Gastroesophageal sphincter (tissue), 4 donors: ENCODE data around the gene ABTB2. TPM values are rescaled to one million over a fixed set of nuclear protein-coding genes. Genes with fewer than 3 reads are reported as not detected.

Experiments used
- ATAC-seq: fragments of 150-250 bp; one replicate; pipeline ENCODE4 v1.9.1; 2016; ENCODE audit warnings: mild to moderate bottlenecking, moderate library complexity
- H3K27ac ChIP-seq, 4 donors: fragments of 200-600 bp; sonication (generic) in 3 of 4; 1 replicate in 3 of 4; 2 replicates in 1 of 4; pipeline ENCODE4 v1.5.1; 2016 to 2019
- H3K27me3 ChIP-seq: fragments of 200-600 bp; sonication (generic); one replicate; pipeline ENCODE4 v1.5.1; 2019
- H3K36me3 ChIP-seq, 2 donors: fragments of 200-600 bp; sonication (generic); one replicate each; pipeline ENCODE4 v1.5.1; 2019; ENCODE audit warnings: control low read depth in 1 of 2
- H3K4me1 ChIP-seq, 3 donors: fragments of 200-600 bp; sonication (generic); 1 replicate in 2 of 3; 2 replicates in 1 of 3; pipeline ENCODE4 v1.5.1; 2016 to 2019; ENCODE audit warnings: control low read depth in 2 of 3
- H3K4me3 ChIP-seq, 2 donors: fragments of 200-600 bp; sonication (generic); one replicate each; pipeline ENCODE4 v1.5.1; 2019; ENCODE audit warnings: mild to moderate bottlenecking in 1 of 2, moderate library complexity in 1 of 2
- H3K9me3 ChIP-seq, 3 donors: fragments of 200-600 bp; sonication (generic); one replicate each; pipeline ENCODE4 v1.5.1; 2017 to 2019; ENCODE audit warnings: control low read depth in 2 of 3
- CTCF ChIP-seq, 4 experiments: fragments of 200-600 bp in 2 of 4; fragments of 450-650 bp in 2 of 4; sonication (generic) in 1 of 4; IDR thresholded peaks; one replicate each; pipeline ENCODE4 v1.5.1; 2017 to 2019; ENCODE audit warnings: antibody characterized with exemption in 4 of 4, mild to moderate bottlenecking in 2 of 4, moderate library complexity in 2 of 4
- EP300 ChIP-seq: sonication (generic); formaldehyde crosslinking; IDR thresholded peaks from one replicate; pipeline ENCODE4 v1.6.1; 2017; ENCODE audit warnings: antibody characterized with exemption, mild to moderate bottlenecking
- POLR2A ChIP-seq, 2 donors: fragments of 450-650 bp; IDR thresholded peaks; one replicate each; pipeline ENCODE4 v1.6.1; 2017; ENCODE audit warnings: antibody characterized with exemption in 2 of 2, mild to moderate bottlenecking in 2 of 2, moderate library complexity in 1 of 2
- POLR2AphosphoS5 ChIP-seq: sonication (generic); formaldehyde crosslinking; IDR thresholded peaks from one replicate; pipeline ENCODE4 v1.6.1; 2017; ENCODE audit warnings: antibody characterized with exemption
- WGBS, 2 donors: methylation state at CpG; one replicate each; pipeline ENCODE4 v1.1.5; 2018; ENCODE audit warnings: low coverage in 1 of 2; 5-methylcytosine and 5-hydroxymethylcytosine counted together
- total RNA-seq, 4 donors: library from RNA; depleted of rRNA; stranded (reverse); fragments of >200 nt; gene quantifications; one replicate each; pipeline ENCODE4 v1.1.0, GENCODE V29; 2016

The ABTB2 gene
- total RNA-seq, 4 donors from 2014 or later = 4.1 to 11.0 (median 7.5) TPM

GRCh38 chr11:34308049-34308912 lies 49.5 kb downstream of the ABTB2 start:
- 80 to 94% methylated on average over 6 to 7 of the region's 7 CpGs for WGBS, 2 donors

GRCh38 chr11:34305780-34306179 lies 52.0 kb downstream of the ABTB2 start:
- TF ChIP-seq POLR2AphosphoS5 (no peak), EP300 (no peak), CTCF (IDR thresholded peaks at IDR 0.05) (no peak), POLR2A (IDR thresholded peaks at IDR 0.05) (no peak)
- ATAC-seq = no peak
- Histone ChIP-seq H3K36me3 (no peaks in the 10 kb centered on the region), H3K27me3 (no peaks in the 10 kb centered on the region), H3K9me3 (no peaks in the 10 kb centered on the region), H3K4me3 (no peak overlapping the region), H3K4me1 (peaks cover 0 to 10% (median under 1%) of the 10 kb centered on the region in 3 donors), H3K27ac (no peak overlapping the region)
- WGBS, 2 donors = 71 to 84% methylated on average over 1 of the region's 1 CpG

More at GRCh38 chr11:34308049-34308912, 49.5 kb downstream of the ABTB2 start:
- no peak for TF ChIP-seq POLR2AphosphoS5
- no peak for TF ChIP-seq POLR2A (IDR thresholded peaks at IDR 0.05)
- TF ChIP-seq EP300 = no peak
- no peak for TF ChIP-seq CTCF (IDR thresholded peaks at IDR 0.05)
- Histone ChIP-seq H3K36me3 (no peaks in the 10 kb centered on the region), H3K27ac (no peak overlapping the region), H3K27me3 (no peaks in the 10 kb centered on the region), H3K4me1 (peaks cover 0 to 33% (median 3%) of the 10 kb centered on the region in 3 donors), H3K4me3 (no peak overlapping the region), H3K9me3 (no peaks in the 10 kb centered on the region)
- no peak for ATAC-seq

DNA sequence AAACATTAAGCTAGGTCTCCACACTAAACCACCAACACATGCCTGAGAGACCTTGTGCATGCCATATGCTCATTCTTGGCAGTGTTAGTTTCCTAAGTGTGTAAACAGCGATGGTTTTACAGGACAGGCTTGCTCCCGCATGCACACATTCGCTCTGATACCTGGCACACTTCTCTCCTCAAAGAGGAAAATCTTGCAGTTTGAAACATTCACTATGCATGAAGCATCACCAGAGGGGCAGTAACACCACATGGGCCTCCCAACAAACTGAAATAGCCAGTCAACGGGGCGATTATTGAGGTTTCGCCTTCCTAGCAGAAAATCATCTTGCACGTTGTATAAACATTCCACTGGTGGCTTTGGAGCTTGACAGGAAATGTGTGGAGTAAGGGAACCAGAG lies 52.6 kb downstream of the ABTB2 start:
- TF ChIP-seq POLR2A (IDR thresholded peaks at IDR 0.05) = no peak
- no peak for TF ChIP-seq CTCF (IDR thresholded peaks at IDR 0.05)
- TF ChIP-seq EP300 = no peak
- TF ChIP-seq POLR2AphosphoS5 = no peak
- ATAC-seq = no peak
- no peaks in the 10 kb centered on the region for H3K36me3 ChIP-seq
- H3K27me3 ChIP-seq = no peaks in the 10 kb centered on the region
- no peak overlapping the region for H3K4me3 ChIP-seq
- no peaks in the 10 kb centered on the region for H3K9me3 ChIP-seq
- WGBS, 2 donors = 89 to 90% methylated on average over 4 to 7 of the region's 7 CpGs
- no peak overlapping the region for H3K27ac ChIP-seq
- H3K4me1 ChIP-seq = peaks cover 0 to 4% (median 0%) of the 10 kb centered on the region in 3 donors

DNA sequence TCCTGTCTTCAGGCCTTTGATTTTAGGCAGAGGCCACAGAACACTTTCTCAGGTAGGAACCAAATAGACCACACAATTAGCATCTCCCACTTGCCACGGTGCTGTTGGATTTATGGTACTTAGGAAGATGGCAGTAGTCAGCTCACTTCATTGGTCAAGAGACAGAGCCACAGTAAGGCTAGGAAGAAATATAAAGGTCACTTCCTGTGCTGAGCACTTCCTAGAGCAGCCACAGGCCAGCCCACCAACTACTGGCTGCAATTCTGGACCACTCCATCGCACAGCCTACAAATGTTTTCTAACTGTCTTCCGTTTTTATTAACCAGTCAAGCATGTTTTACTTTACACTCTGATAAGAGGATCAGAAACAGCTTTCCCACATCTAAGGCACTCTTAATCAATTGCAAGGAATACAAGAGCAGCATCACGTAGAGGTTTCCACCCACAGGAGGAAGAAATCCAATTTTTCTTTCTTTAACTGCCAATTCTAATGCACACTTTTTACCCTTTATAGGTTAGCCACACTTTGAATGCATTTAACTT lies 54.7 kb downstream of the ABTB2 start:
- WGBS, 2 donors = 75 to 78% methylated on average over 2 to 4 of the region's 4 CpGs
- ATAC-seq = no peak
- no peak for TF ChIP-seq EP300
- TF ChIP-seq POLR2A (IDR thresholded peaks at IDR 0.05) = no peak
- TF ChIP-seq POLR2AphosphoS5 = no peak
- no peak for TF ChIP-seq CTCF (IDR thresholded peaks at IDR 0.05)
- Histone ChIP-seq H3K4me3 (no peak overlapping the region), H3K4me1 (peaks cover 0 to 6% (median 0%) of the 10 kb centered on the region in 3 donors), H3K9me3 (no peaks in the 10 kb centered on the region), H3K27me3 (no peaks in the 10 kb centered on the region), H3K36me3 (no peaks in the 10 kb centered on the region), H3K27ac (no peak overlapping the region)
